MM.1S (cell line): ENCODE data around the gene MCM9.

Experiments
- CTCF ChIP-seq: fragments of 300-600 bp; sonication (generic); IDR thresholded peaks from 2 replicates; pipeline ENCODE4 v1.5.1; 2016; ENCODE audit warnings: antibody characterized with exemption, low read length, mixed read lengths
- EZH2 ChIP-seq: fragments of 300-600 bp; sonication (generic); optimal IDR thresholded peaks from 2 replicates; pipeline ENCODE3; 2017; ENCODE audit warnings: low read depth, mild to moderate bottlenecking, antibody characterized with exemption, low read length, mixed read lengths

DNA sequence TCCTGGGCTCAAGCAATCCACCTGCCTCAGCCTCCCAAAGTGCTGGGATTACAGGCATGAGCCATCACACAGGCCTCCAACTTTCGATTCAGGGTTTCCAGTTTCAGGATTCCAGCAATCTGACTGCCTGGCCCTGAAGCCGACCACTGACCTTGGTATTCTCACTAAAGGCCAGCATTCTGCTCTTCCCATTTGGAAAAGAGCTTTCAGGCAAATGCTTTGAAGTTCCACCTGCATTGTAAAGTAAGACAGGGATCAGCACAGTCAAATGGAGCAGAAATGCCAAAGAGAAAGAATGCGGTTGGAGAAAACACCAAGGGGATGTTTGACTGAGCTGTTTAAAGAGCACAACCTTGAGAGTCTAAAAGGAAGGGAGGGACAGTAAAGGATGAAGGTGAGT is 166.5 kb downstream of the MCM9 start:
- TF ChIP-seq EZH2 (no peak), CTCF (no peak)
